Islet of Langerhans (tissue), 1 donor: Measurements from ENCODE around the gene EDEM2.
A peak's percentile ranks its signal among the peaks of the same experiment; 100 is the strongest.
"Not testable (repeated sequence)": the region's sequence is repeated elsewhere in the genome, so short reads cannot be mapped to it uniquely, and the experiment has no call there.

Source experiments
- FAIRE-seq: peaks from one replicate; lab custom pipeline; 2011; peaks lifted over from hg19 to GRCh38; lab: Jason Lieb, UNC

Gene EDEM2

DNA sequence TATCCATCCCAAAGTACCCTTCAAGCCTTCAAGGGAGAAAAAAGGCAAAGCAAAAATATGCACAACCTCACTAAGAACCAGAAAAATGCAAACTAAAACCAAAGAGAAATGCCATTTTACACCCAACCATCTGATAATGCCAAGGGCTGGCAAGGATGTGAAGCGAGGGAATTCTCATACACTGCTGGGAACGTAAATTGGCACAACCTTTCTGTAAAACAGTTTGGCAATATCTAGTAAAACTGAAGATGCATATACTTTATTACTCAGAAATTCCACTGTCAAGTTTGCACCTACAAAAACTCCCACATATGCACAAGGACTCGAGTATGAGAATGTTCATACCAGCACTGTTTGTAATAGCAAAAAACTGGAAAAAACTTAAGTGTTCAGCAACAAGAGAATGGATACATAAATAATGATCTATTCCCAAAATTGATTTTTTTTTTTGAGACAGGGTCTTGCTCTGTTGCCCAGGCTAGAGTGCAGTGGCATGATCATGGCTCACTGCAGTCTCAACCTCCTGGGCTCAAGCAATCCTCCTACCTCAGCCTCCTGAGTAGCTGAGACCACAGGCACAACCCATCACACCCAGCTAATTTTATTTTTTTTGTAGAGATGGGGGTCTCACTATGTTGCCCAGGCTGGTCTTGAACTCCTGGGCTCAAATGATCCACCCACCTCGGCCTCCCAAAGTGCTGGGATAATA lies 21.7 kb upstream of the EDEM2 start:
- not testable (repeated sequence) for FAIRE-seq

GRCh38 chr20:35167787-35168186 lies 20.7 kb upstream of the EDEM2 start:
- FAIRE-seq: no peak

DNA sequence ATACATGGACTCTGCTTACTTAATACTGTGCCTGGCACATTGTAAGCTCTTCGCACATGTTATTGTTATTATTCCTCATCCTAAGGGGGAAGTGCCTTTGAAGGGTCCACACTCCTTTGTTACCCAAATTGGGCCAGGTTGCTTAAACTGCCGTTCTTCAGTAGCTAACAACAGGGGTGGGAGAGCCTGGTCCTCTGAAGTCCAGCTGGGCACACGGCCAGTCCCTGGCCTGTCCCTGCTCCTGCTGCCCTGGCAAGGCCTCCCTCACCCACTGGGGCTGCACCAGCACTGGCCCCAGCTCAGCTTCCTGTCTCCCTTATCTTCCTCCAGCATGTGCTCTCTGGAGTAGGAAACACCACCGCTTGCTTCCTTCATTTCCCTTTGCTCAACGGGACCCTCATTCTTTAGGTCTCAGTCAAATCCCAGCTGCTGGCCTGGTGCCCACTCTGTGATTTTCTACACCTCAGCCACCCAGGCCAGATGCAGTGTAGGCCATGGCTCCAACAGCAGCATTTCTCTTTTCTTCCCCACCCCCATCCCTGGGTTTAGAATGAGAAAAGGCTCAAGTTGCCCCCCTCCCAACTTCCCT lies 19.2 kb upstream of the EDEM2 start:
- no peak for FAIRE-seq

- FAIRE-seq: no peak
These were observed 18.4 kb upstream of the EDEM2 start for GRCh38 chr20:35165221-35166185.

DNA sequence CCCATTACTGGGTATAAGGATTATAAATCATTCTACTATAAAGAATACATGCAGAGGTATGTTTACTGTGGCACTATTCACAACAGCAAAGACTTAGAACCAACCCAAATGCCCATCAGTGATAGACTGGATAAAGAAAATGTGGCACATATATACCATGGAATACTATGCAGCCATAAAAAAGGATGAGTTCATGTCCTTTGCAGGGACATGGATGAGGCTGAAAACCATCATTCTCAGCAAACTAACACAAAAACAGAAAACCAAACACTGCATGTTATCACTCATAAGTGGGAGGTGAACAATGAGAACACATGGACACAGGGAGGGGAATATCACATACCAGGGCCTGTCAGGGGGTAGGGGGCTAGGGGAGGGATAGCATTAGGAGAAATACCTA lies 17.4 kb upstream of the EDEM2 start:
- FAIRE-seq: not testable (repeated sequence)

DNA sequence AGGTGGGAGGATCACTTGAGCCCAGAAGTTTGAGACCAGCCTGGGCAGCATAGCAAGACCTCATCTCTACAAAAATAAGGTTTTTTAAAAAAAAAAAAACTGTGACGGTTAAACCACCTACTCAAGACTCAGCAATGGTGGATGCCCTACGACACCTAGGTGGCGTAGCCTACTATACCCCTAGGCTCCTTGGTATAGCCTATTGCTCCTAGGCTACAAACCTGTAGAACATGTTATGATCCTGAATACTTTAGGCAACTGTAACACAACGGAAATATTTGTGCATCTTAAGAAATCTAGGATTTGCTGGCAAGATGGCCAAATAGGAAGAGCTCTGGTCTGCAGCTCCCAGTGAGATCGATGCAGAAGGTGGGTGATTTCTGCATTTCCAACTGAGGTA lies 13.2 kb upstream of the EDEM2 start:
- not testable (repeated sequence) for FAIRE-seq

- FAIRE-seq: no peak
These were observed 9.8 kb upstream of the EDEM2 start for GRCh38 chr20:35156978-35157377.

GRCh38 chr20:35155936-35156335 lies 8.8 kb upstream of the EDEM2 start:
- FAIRE-seq: no peak

GRCh38 chr20:35151736-35152135 lies 4.6 kb upstream of the EDEM2 start:
- no peak for FAIRE-seq

DNA sequence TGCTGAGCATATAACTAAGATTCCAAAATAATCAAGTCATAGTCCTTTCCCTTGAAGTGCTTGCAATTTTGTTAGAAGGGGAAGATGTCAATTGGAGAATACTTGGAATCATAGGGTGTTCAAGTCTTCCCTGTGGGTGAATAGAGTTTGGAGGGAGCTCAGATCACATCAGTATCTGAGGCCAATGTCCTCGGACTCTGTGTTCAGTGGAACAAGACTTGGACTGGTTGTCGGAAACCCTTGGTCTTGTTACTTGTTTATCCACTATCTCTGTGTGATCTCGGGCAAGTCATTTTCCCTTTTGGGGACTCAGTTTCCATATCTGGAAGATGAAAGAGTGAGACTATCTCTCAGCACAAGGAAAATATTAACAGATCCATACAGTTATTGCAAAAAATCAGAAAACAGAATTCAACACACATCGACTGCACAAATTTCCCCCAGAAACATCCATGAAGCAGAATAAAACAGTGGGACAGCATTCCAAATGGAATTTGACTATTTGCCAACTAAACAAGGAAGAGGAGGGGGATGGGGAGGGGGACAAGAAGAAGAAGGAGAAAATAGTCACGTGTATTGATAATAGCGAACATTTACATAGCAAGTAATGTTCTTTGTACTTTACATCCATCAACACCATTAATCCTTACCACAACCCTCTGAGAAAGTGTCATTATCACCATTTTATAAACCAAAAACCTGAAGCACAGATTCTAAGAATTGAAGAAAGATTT lies 3.9 kb upstream of the EDEM2 start:
- no peak for FAIRE-seq

DNA sequence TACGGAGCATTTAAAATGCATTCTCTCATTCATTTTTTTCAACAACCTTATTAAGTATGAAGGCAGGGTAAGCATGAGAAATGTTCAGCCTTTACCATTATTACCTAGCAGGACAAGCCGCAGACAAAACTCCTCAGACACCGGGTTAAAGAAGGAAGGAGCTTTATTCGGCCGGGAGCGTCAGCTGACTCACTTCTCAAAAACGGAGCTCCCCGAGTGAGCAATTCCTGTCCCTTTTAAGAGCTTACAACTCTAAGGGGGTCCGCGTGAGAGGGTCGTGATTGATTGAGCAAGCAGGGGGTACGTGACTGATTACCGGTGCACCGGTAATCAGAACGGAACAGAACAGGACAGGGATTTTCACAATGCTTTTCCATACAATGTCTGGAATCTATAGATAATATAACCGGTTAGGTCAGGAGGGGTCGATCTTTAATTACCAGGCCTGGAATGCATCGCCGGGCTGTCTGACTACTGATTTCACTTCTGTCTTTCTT lies 487 bp upstream of the EDEM2 start:
- not testable (repeated sequence) for FAIRE-seq

GRCh38 chr20:35146299-35146919 lies 727 bp downstream of the EDEM2 start:
- FAIRE-seq: no peak

- FAIRE-seq: peak; percentile 85
These were observed 2.0 kb downstream of the EDEM2 start for GRCh38 chr20:35145141-35145564.

DNA sequence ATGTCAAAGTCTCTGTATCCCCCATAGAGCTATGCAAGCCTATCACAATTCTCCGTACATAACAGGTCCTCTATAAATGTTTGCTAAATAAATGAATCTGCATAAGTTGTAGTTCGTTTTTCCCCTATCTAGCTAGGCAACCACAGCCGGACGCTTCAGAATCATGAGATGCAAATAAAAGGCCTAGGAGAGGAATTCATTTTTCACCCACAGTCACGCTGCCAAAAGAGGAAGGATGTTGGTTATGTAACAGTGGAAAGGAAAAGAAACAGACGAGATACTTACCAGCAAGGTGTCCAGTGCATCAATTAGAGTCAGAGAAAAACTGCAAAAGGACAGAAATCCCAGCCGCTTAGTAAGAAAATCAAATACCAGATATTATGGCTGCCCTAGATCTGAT lies 2.4 kb downstream of the EDEM2 start:
- FAIRE-seq: no peak

DNA sequence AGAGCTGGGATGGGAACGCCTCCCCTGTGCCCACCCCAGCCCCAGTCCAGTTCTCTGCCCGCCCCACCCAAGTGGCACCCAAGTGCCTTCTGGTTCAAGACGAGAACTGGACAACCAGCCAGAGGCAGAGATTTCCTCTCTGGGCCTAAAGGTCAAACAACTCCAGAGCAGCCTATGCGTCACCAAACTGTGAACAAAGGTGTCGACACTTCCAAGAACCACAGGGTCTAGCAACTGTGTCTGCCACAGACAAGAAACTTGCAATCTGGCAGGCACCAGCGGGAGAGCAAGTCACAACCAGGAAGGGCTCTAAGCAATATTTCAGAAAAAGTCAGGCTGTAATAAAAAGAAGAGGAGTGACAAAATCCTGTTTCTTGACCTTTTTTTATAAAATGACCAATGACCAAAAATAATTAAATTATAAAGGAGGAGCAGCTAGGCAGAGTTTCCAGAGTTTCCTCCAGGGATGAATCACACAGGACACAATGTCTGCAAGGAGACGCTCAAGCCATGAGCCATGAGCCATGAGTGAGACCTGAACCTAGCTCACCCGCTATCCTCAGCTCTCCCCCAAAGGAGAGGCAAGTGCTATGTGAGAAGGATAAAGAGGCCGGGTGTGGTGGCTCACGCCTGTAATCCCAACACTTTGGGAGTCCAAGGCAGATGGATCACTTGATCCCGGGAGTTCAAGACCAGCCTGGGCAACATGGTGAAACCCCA lies 11.1 kb downstream of the EDEM2 start:
- FAIRE-seq: no peak

GRCh38 chr20:35134880-35135279 lies 12.3 kb downstream of the EDEM2 start:
- FAIRE-seq: no peak

- FAIRE-seq: no peak
These were observed 12.7 kb downstream of the EDEM2 start for GRCh38 chr20:35134472-35134871.

- FAIRE-seq: no peak
These were observed 13.4 kb downstream of the EDEM2 start for GRCh38 chr20:35133735-35134134.

- FAIRE-seq: no peak
These were observed 14.1 kb downstream of the EDEM2 start for GRCh38 chr20:35133031-35133430.

GRCh38 chr20:35131934-35132333 lies 15.2 kb downstream of the EDEM2 start:
- no peak for FAIRE-seq

DNA sequence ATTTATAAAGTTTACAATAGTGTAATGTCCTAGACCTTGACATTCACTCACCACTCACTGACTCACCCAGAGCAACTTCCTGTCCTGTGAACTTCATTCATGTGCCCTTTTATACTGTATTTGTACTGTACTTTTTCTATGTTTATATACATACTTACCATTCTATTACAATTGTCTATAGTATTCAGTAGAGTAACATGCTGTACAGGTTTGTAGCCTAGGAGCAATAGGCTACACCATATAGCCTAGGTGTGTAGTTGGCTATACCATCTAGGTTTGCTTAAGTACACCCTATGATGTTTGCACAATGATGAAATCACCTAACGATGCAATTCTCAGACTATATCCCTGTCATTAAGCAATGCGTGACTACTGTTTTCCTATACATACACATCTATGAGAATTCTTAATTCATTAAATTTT lies 17.5 kb downstream of the EDEM2 start:
- no peak for FAIRE-seq
